HG03432 (cell line): Measurements from ENCODE around the gene TCEAL3.
"Not testable (repeated sequence)": the region's sequence is repeated elsewhere in the genome, so short reads cannot be mapped to it uniquely, and the experiment has no call there.

Source experiments
- ATAC-seq: cut with Tn5 transposase; IDR thresholded peaks from one replicate; pipeline ENCODE4 v1.9.1; 2021; ENCODE audit warnings: mild to moderate bottlenecking, moderate library complexity; ENCODE audit not compliant: unreplicated experiment

The TCEAL3 gene

GRCh38 chrX:103659460-103659859 is 51.7 kb downstream of the TCEAL3 start:
- not testable (repeated sequence) for ATAC-seq
